Naive thymus-derived CD8-positive, alpha-beta T cell (primary cell): ENCODE data around the gene CCDC184. TPM values are rescaled to one million over a fixed set of nuclear protein-coding genes. Genes with fewer than 3 reads are reported as not detected.
"Not testable (repeated sequence)": the region's sequence is repeated elsewhere in the genome, so short reads cannot be mapped to it uniquely, and the experiment has no call there.

Source experiments
- ATAC-seq, 2 donors: fragments of 150-1000 bp; cut with Tn5 transposase in 1 of 2; sonication (Bioruptor Pico), chemical (Tn5 transposase) in 1 of 2; 1 replicate in 1 of 2; 2 replicates in 1 of 2; pipeline ENCODE4 v1.10.0; 2021; ENCODE audit warnings: mild to moderate bottlenecking in 2 of 2, moderate library complexity in 2 of 2
- POLR2A ChIA-PET: fragments of 350-600 bp; sonication (Branson Sonifier 250); formaldehyde crosslinking; loops from one replicate; lab custom pipeline; 2021; ENCODE audit warnings: antibody characterized with exemption; lab: Charles Lee
- DNase-seq, 10 donors: peaks; one replicate each; pipeline versions ENCODE4 v3.0.0 to v3.0.0-alpha.2; 2020 to 2022
- H3K27ac Mint-ChIP-seq, 10 donors: one replicate each; pipeline ENCODE4 v1.8.0; 2020 to 2022; ENCODE audit warnings: mild to moderate bottlenecking in 10 of 10, mixed read lengths in 10 of 10, moderate library complexity in 4 of 10, inconsistent platforms in 1 of 10
- H3K27me3 Mint-ChIP-seq, 5 donors: one replicate each; pipeline ENCODE4 v1.8.0; 2021 to 2022; ENCODE audit warnings: mixed read lengths in 5 of 5
- H3K36me3 Mint-ChIP-seq, 3 donors: one replicate each; pipeline ENCODE4 v1.8.0; 2020 to 2022; ENCODE audit warnings: mixed read lengths in 3 of 3, mild to moderate bottlenecking in 2 of 3, inconsistent platforms in 1 of 3
- H3K4me1 Mint-ChIP-seq, 4 donors: one replicate each; pipeline ENCODE4 v1.8.0; 2021 to 2022; ENCODE audit warnings: mixed read lengths in 4 of 4
- H3K4me3 Mint-ChIP-seq, 10 donors: one replicate each; pipeline ENCODE4 v1.8.0; 2020 to 2022; ENCODE audit warnings: mild to moderate bottlenecking in 10 of 10, mixed read lengths in 10 of 10, moderate library complexity in 6 of 10, inconsistent platforms in 1 of 10
- H3K9me3 Mint-ChIP-seq, 9 donors: one replicate each; pipeline ENCODE4 v1.8.0; 2020 to 2022; ENCODE audit warnings: mixed read lengths in 9 of 9, mild to moderate bottlenecking in 3 of 9, inconsistent platforms in 1 of 9, moderate library complexity in 1 of 9
- polyA plus RNA-seq, 3 donors: library from polyadenylated mRNA; unstranded; fragments of 300-500 nt; fragmentation: Illumina TruSeq; gene quantifications; one replicate each; pipeline ENCODE4 v1.2.3, GENCODE V29; 2021
- total RNA-seq, 8 experiments: library from RNA in 2 of 8; stranded (reverse) in 2 of 8; gene quantifications; one replicate each; pipeline ENCODE4 v1.2.3 and lab custom pipeline; 2021 to 2026

CCDC184 gene
- total and polyA plus RNA-seq, 5 experiments from 2014 or later: 0.11 to 0.13 TPM; not detected in 3

DNA sequence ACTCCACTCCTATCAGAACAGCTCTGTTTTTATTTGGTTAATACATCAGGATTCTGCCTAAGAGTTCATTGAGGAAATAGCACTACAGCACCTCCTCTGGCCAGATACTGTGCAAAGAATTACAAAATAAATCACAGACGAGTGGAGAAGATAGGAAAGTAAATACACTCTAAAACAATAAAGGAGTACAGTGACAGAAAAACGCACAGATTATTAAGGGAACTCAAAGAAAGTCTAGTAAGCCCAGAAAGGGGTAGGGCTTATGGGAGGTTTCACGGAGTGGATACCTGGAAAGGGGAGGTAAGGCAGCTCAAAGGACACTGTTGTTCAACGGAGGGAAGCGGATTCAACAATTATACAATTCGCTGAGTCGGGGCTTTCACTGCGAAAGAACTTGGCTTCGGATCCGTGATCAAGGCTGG is 14.1 kb downstream of the CCDC184 start:
- peaks cover 1 to 14% (median 8%) of the 10 kb centered on the region in 5 donors for H3K27me3 Mint-ChIP-seq
- H3K27ac Mint-ChIP-seq: peak overlapping the region; percentile 91 to 99 (median 96)
- peak overlapping the region; percentile 83 to 97 (median 89) for H3K4me3 Mint-ChIP-seq
- POLR2A ChIA-PET: interaction anchor here (0.6 to 5.0 kb wide), 13 partner anchors 8 to 492 kb away, joined by 3 to 41 read pairs (median 5); partner anchors contain the start of genes ASB8, CCDC184, RPAP3 and SENP1
- peaks cover 0 to 22% (median 14%) of the 10 kb centered on the region in 9 donors for H3K9me3 Mint-ChIP-seq
- peaks cover 29 to 52% (median 39%) of the 10 kb centered on the region in 4 donors for H3K4me1 Mint-ChIP-seq
- ATAC-seq (peak; percentile 48 to 58), DNase-seq (peak in 5 of 10 donors; percentile 15 to 65 (median 61))
- peaks cover 10 to 20% (median 15%) of the 10 kb centered on the region in 3 donors for H3K36me3 Mint-ChIP-seq

DNA sequence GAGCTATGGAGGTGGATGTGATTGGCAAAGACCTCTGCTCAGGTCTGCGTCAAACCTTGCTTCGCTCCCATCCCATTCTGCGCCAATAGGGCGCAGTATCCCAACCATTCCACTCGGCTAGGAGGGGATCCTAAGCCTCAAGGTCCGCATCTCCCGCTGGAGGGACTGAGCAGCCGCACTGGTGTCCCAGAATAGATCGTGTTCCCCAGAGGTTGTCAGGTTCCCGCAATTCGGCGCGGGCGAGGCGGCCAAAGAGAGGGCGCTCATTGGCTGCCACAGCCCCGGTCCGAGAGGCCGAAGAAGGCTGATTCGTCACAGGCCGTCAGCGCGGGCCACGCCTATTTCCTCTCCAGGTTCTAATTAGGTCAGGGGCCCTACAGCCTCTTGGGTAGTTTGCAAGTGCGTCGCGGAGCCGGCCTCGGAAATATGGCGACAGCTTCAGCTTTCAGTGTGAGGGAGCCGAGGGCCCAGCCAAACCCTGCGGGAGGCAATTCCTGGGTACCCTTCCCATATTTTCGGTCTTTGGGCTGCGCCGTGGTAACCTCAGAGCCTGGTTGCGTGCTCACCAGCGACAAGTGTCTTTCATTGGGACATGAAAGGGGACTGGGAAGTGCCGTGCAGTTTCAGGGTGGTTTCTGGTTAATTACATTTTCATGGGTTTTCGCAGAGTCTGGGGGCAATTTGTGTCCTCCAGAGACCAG is 14.7 kb downstream of the CCDC184 start:
- peaks cover 0 to 14% (median 8%) of the 10 kb centered on the region in 5 donors for H3K27me3 Mint-ChIP-seq
- peaks cover 14 to 26% (median 21%) of the 10 kb centered on the region in 3 donors for H3K36me3 Mint-ChIP-seq
- H3K4me3 Mint-ChIP-seq: peak overlapping the region; percentile 83 to 97 (median 89)
- ATAC-seq: peak; percentile 87 to 89
- H3K4me1 Mint-ChIP-seq: peaks cover 35 to 55% (median 45%) of the 10 kb centered on the region in 4 donors
- POLR2A ChIA-PET: interaction anchor here (0.6 to 5.0 kb wide), 16 partner anchors 9 to 492 kb away, joined by 3 to 41 read pairs (median 4); partner anchors contain the start of genes ASB8, CCDC184, RPAP3 and SENP1
- DNase-seq: peak; percentile 68 to 95 (median 84)
- peaks cover 5 to 28% (median 19%) of the 10 kb centered on the region in 9 donors for H3K9me3 Mint-ChIP-seq
- peak overlapping the region; percentile 91 to 99 (median 96) for H3K27ac Mint-ChIP-seq

DNA sequence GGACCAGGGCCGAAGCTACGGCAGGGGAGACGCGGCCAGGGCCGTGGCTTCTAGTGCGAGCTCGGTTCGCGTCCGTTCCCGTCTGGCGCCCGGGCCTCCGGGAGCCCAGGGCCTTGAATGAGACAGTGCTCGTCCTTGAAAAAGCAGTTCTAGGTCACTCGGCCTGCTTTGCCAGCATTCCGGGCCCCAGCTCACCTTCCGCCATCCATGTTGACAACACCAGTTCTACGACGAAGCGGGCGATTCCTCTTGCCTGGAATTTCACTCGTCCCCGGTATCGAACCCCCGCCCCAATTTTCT is 15.2 kb downstream of the CCDC184 start:
- Mint-ChIP-seq H3K27ac (peak overlapping the region; percentile 91 to 99 (median 96)), H3K36me3 (peaks cover 18 to 30% (median 26%) of the 10 kb centered on the region in 3 donors), H3K27me3 (peaks cover 0 to 9% (median 6%) of the 10 kb centered on the region in 5 donors), H3K4me3 (peak overlapping the region; percentile 83 to 97 (median 89)), H3K4me1 (peaks cover 37 to 55% (median 47%) of the 10 kb centered on the region in 4 donors), H3K9me3 (peaks cover 6 to 33% (median 23%) of the 10 kb centered on the region in 9 donors)
- ATAC-seq (peak; percentile 19 to 27), DNase-seq (peak in 3 of 10 donors; percentile 17 to 23 (median 17))
- POLR2A ChIA-PET: interaction anchor here (0.6 to 5.0 kb wide), 17 partner anchors 12 to 702 kb away, joined by 3 to 41 read pairs (median 4); partner anchors contain the start of genes ASB8, CCDC184, RPAP3 and SENP1

DNA sequence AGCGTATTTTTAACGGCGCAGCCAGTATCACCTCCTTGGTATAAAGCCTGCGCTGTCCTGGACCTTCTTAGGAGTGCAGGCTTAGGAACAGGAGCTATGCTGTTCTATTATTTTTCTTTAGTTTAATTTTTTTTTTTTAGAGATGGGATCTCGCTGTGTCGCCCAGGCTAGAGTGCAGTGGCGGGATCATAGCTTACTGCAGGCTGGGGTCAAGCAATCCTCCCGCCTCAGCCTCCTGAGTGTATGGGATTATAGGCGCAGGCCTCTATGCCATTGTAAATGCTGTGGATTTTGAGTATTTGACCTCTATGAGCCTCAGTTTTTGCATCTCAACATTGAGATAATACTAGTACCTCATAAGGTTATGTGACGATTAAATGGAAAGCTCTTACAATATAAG is 15.5 kb downstream of the CCDC184 start:
- H3K4me1 Mint-ChIP-seq: peaks cover 37 to 55% (median 49%) of the 10 kb centered on the region in 4 donors
- peaks cover 19 to 32% (median 29%) of the 10 kb centered on the region in 3 donors for H3K36me3 Mint-ChIP-seq
- no peak for DNase-seq
- POLR2A ChIA-PET: interaction anchor here (0.6 to 5.0 kb wide), 22 partner anchors 9 to 702 kb away, joined by 3 to 41 read pairs (median 4); partner anchors contain the start of genes ASB8, CCDC184, RPAP3 and SENP1
- H3K27me3 Mint-ChIP-seq: peaks cover 0 to 7% (median 5%) of the 10 kb centered on the region in 5 donors
- ATAC-seq: no peak
- H3K4me3 Mint-ChIP-seq: peak overlapping the region; percentile 83 to 97 (median 89)
- peak overlapping the region; percentile 91 to 99 (median 96) for H3K27ac Mint-ChIP-seq
- H3K9me3 Mint-ChIP-seq: peaks cover 6 to 36% (median 26%) of the 10 kb centered on the region in 9 donors

DNA sequence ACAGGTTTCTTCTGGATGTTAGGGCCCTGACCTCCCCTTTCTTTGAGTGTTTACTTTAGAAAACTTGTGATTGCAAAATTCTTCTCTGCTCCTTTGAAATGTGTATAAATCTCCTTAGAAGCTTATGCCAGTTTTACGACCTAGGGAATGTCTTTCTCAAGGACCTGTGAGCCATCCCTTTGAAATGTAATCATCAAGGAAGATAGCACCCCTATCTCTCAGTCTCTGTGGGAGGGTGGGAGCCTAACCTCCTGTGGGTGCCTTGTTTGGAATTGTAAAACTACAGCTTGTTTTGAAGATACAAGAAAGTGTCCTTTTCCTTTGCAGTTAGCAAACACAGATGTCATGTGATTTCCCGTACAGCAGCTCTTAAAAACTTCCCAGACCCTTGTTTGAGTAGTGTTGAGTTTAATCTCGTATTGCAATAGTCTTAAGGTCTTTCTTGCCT is 16.4 kb downstream of the CCDC184 start:
- Mint-ChIP-seq H3K27ac (peak overlapping the region; percentile 91 to 99 (median 96)), H3K4me3 (peak overlapping the region; percentile 83 to 97 (median 89)), H3K4me1 (peaks cover 41 to 60% (median 52%) of the 10 kb centered on the region in 4 donors), H3K36me3 (peaks cover 24 to 40% (median 37%) of the 10 kb centered on the region in 3 donors), H3K9me3 (peaks cover 6 to 45% (median 34%) of the 10 kb centered on the region in 9 donors), H3K27me3 (peaks cover 0 to 3% (median 0%) of the 10 kb centered on the region in 5 donors)
- POLR2A ChIA-PET: interaction anchor here (0.7 to 5.0 kb wide), 16 partner anchors 8 to 757 kb away, joined by 3 to 41 read pairs (median 4); partner anchors contain the start of genes ARF3, ASB8, CCDC184 and SENP1
- ATAC-seq (no peak), DNase-seq (peak in 4 of 10 donors; percentile 6 to 45 (median 26))

DNA sequence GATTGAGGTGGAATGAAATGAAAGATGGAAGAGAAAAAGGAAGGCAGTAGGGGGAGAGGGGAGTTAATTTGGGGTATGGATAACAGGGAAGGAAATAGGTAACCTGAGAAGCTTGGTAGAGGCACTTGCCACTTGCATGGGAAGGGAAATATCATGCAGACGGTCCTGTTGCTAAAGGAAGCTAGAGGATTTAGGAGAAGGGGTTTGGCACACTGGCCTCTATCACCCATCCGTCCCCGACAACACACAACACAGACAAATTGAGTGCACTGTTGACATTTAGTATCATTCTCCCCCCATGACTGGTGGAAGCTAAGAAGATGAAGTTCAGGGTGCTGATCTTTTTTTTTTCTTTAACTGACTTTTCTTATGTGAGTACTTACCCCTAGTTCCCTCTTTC is 17.6 kb downstream of the CCDC184 start:
- no peak for DNase-seq
- Mint-ChIP-seq H3K4me3 (peak overlapping the region; percentile 65 to 97 (median 89)), H3K27me3 (no peaks in the 10 kb centered on the region), H3K36me3 (peaks cover 26 to 47% (median 43%) of the 10 kb centered on the region in 3 donors), H3K9me3 (peaks cover 6 to 53% (median 38%) of the 10 kb centered on the region in 9 donors), H3K4me1 (peaks cover 39 to 58% (median 49%) of the 10 kb centered on the region in 4 donors), H3K27ac (peak overlapping the region; percentile 91 to 99 (median 96))
- ATAC-seq: no peak
- POLR2A ChIA-PET: interaction anchor here (0.7 to 5.0 kb wide), 6 partner anchors 11 to 179 kb away, joined by 3 to 41 read pairs (median 4); partner anchors contain the start of genes ASB8 and CCDC184

DNA sequence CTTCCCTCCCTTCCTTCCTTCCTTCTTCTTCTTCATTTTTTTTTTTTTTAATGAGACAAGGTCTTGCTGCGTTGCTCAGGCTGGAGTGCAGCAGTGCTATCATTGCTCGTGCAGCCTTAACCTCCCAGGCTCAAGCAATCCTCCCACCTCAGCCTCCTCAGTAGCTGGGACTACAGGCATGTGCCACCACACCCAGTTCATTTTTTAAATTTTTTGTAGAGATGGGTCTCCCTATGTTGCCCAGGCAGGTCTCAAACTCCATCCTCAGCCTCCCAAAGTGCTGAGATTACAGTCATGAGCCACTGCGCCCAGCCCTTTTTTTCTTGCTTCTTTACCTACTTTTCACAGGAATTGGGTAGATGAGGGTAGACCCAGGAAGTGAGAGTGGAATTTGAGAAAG is 18.1 kb downstream of the CCDC184 start:
- Mint-ChIP-seq H3K4me3 (peak overlapping the region in 7 of 10 donors; percentile 2 to 90 (median 46)), H3K9me3 (peaks cover 9 to 57% (median 42%) of the 10 kb centered on the region in 9 donors), H3K27me3 (no peaks in the 10 kb centered on the region), H3K4me1 (peaks cover 39 to 58% (median 47%) of the 10 kb centered on the region in 4 donors), H3K27ac (peak overlapping the region in 7 of 10 donors; percentile 27 to 99 (median 73)), H3K36me3 (peaks cover 29 to 51% (median 46%) of the 10 kb centered on the region in 3 donors)
- POLR2A ChIA-PET: interaction anchor here (0.6 to 5.0 kb wide), 8 partner anchors 11 to 179 kb away, joined by 3 to 41 read pairs (median 3); partner anchors contain the start of genes ASB8 and CCDC184
- no peak for DNase-seq
- ATAC-seq: no peak

DNA sequence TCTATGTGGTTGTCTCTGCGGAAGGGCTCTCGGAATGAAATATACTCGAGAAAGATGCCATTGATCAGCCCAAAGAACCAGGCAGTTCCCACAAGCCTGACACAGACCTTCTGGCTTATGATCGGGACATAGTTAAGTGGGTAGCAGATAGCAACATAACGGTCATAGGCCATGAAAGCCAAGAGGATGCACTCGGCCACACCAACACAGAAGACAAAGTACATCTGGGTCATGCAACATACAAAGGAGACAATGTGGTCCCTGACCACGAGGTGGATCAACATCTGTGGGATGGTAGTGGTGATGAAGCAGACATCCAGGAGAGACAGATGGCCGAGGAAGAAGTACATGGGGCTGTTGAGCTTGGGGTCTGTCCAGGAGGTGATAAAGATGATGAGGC is 19.3 kb downstream of the CCDC184 start:
- no peaks in the 10 kb centered on the region for H3K27me3 Mint-ChIP-seq
- H3K36me3 Mint-ChIP-seq: peaks cover 29 to 60% (median 50%) of the 10 kb centered on the region in 3 donors
- ATAC-seq (no peak), DNase-seq (no peak)
- H3K4me1 Mint-ChIP-seq: peaks cover 38 to 50% (median 44%) of the 10 kb centered on the region in 4 donors
- H3K4me3 Mint-ChIP-seq: peak overlapping the region in 1 of 10 donors; percentile 10
- H3K9me3 Mint-ChIP-seq: peaks cover 13 to 69% (median 48%) of the 10 kb centered on the region in 9 donors
- peak overlapping the region in 5 of 10 donors; percentile 13 to 74 (median 48) for H3K27ac Mint-ChIP-seq
- POLR2A ChIA-PET: interaction anchor here (1.6 kb wide), 1 partner anchor 10 kb away, joined by 3 read pairs; no protein-coding TSS in a partner anchor

DNA sequence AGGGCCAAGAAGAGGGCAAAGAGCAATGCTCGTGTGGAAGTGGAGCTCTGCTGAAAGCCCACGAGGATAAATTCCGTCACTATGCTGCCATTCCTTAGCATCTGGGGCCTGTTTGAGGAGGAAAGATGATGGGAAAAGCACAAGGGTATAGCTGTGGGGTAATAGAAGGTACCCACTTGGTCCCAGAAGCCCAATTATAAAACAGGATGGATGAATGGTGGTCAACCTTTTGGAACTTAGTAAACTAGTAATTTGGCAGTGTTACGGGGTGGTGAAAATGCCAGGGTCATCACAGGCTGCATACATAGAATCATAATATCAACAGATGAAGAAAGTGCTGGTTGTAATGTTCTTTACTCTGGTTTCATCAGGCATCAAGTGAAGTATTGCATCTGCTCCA is 19.7 kb downstream of the CCDC184 start, which contains the start of gene OR10AD1:
OR10AD1 (minus strand) TSS at position 101 of the 400 bp plus-strand sequence; CDS start at position 101, 0 bp downstream.
- POLR2A ChIA-PET: interaction anchor here (1.2 kb wide), 1 partner anchor 9 kb away, joined by 3 read pairs; no protein-coding TSS in a partner anchor
- peak within 1 kb of the TSS in 4 of 10 donors; percentile 10 to 83 (median 34) for H3K4me3 Mint-ChIP-seq
- H3K27ac Mint-ChIP-seq: peak within 1 kb of the TSS in 7 of 10 donors; percentile 13 to 99 (median 54)
- peaks cover 29 to 65% (median 50%) of the 10 kb centered on the region in 3 donors for H3K36me3 Mint-ChIP-seq
- H3K4me1 Mint-ChIP-seq: peaks cover 38 to 50% (median 44%) of the 10 kb centered on the region in 4 donors
- ATAC-seq (no peak), DNase-seq (no peak)
- H3K9me3 Mint-ChIP-seq: peaks cover 13 to 73% (median 48%) of the 10 kb centered on the region in 9 donors
- no peaks in the 10 kb centered on the region for H3K27me3 Mint-ChIP-seq

DNA sequence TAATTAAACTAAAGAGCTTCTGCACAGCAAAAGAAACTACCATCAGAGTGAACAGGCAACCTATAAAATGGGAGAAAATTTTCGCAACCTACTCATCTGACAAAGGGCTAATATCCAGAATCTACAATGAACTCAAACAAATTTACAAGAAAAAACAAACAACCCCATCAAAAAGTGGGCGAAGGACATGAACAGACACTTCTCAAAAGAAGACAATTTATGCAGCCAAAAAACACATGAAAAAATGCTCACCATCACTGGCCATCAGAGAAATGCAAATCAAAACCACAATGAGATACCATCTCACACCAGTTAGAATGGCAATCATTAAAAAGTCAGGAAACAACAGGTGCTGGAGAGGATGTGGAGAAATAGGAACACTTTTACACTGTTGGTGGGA is 26.1 kb downstream of the CCDC184 start:
- H3K27me3 Mint-ChIP-seq: peaks cover 0 to 12% (median 4%) of the 10 kb centered on the region in 5 donors
- ATAC-seq, H3K4me3 Mint-ChIP-seq, POLR2A ChIA-PET, DNase-seq, H3K27ac Mint-ChIP-seq: not testable (repeated sequence)
- peaks cover 9 to 20% (median 13%) of the 10 kb centered on the region in 4 donors for H3K4me1 Mint-ChIP-seq
- H3K36me3 Mint-ChIP-seq: peaks cover 8 to 34% (median 20%) of the 10 kb centered on the region in 3 donors
- peaks cover 0 to 60% (median 21%) of the 10 kb centered on the region in 9 donors for H3K9me3 Mint-ChIP-seq

DNA sequence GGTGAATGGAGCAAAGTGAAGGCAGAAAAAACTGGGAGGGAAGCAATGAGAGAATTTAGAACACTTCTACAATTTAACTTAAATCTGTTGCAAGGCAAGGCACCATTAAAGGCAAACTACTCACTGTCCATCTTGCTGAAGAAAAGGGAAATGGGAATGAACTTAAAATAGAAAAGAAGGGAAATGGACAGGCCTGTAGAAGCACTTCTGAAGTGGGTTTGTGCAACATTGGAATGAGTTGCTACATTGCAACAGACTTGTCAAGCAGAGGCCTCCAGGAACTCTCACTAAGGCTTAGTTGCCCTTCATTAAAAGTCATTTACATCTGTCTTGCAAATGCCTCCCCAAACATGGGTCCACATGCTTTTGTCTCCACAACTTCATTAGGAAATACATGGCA is 33.3 kb downstream of the CCDC184 start:
- Mint-ChIP-seq H3K9me3 (peaks cover 0 to 11% (median 0%) of the 10 kb centered on the region in 9 donors), H3K27ac (no peak overlapping the region), H3K36me3 (no peaks in the 10 kb centered on the region), H3K4me3 (no peak overlapping the region), H3K4me1 (peaks cover 8 to 16% (median 12%) of the 10 kb centered on the region in 4 donors), H3K27me3 (peaks cover 0 to 15% (median 6%) of the 10 kb centered on the region in 5 donors)
- POLR2A ChIA-PET: interaction anchor here (0.6 kb wide), 1 partner anchor 263 kb away, joined by 3 read pairs; no protein-coding TSS in a partner anchor
- ATAC-seq: no peak
- DNase-seq: no peak
